DMS53 treated with DMSO at 0.1 percent for 48 hours (cell line): ENCODE measurements around the gene ANKRD49.

Source experiments
- DNase-seq: peaks from one replicate; lab custom pipeline; 2025; ENCODE audit not compliant: unreplicated experiment; lab: John Stamatoyannopoulos, UW

Gene ANKRD49

DNA sequence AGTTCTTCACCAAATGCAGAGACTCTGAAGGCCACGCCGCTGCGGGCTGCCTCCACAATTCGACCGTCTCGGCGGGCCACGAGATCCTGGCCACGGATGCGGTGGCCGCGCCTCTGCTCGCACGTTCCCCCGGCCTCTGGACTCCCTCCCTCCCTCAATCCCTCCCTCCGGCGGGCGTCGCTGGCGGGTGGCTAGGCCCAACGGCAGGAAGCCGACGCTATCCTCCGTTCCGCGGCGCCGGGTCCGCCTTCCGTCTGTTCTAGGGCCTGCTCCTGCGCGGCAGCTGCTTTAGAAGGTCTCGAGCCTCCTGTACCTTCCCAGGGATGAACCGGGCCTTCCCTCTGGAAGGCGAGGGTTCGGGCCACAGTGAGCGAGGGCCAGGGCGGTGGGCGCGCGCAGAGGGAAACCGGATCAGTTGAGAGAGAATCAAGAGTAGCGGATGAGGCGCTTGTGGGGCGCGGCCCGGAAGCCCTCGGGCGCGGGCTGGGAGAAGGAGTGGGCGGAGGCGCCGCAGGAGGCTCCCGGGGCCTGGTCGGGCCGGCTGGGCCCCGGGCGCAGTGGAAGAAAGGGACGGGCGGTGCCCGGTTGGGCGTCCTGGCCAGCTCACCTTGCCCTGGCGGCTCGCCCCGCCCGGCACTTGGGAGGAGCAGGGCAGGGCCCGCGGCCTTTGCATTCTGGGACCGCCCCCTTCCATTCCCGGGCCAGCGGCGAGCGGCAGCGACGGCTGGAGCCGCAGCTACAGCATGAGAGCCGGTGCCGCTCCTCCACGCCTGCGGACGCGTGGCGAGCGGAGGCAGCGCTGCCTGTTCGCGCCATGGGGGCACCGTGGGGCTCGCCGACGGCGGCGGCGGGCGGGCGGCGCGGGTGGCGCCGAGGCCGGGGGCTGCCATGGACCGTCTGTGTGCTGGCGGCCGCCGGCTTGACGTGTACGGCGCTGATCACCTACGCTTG is 50.2 kb downstream of the ANKRD49 start, which contains the start of gene FUT4:
Gene FUT4, plus strand, starts transcription at position 227 of the 951 bp plus-strand sequence. Its CDS starts 213 bp downstream, at position 440.
- peak; percentile 95 for DNase-seq

DNA sequence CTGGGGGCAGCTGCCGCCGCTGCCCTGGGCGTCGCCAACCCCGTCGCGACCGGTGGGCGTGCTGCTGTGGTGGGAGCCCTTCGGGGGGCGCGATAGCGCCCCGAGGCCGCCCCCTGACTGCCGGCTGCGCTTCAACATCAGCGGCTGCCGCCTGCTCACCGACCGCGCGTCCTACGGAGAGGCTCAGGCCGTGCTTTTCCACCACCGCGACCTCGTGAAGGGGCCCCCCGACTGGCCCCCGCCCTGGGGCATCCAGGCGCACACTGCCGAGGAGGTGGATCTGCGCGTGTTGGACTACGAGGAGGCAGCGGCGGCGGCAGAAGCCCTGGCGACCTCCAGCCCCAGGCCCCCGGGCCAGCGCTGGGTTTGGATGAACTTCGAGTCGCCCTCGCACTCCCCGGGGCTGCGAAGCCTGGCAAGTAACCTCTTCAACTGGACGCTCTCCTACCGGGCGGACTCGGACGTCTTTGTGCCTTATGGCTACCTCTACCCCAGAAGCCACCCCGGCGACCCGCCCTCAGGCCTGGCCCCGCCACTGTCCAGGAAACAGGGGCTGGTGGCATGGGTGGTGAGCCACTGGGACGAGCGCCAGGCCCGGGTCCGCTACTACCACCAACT is 51.0 kb downstream of the ANKRD49 start:
- no peak for DNase-seq

DNA sequence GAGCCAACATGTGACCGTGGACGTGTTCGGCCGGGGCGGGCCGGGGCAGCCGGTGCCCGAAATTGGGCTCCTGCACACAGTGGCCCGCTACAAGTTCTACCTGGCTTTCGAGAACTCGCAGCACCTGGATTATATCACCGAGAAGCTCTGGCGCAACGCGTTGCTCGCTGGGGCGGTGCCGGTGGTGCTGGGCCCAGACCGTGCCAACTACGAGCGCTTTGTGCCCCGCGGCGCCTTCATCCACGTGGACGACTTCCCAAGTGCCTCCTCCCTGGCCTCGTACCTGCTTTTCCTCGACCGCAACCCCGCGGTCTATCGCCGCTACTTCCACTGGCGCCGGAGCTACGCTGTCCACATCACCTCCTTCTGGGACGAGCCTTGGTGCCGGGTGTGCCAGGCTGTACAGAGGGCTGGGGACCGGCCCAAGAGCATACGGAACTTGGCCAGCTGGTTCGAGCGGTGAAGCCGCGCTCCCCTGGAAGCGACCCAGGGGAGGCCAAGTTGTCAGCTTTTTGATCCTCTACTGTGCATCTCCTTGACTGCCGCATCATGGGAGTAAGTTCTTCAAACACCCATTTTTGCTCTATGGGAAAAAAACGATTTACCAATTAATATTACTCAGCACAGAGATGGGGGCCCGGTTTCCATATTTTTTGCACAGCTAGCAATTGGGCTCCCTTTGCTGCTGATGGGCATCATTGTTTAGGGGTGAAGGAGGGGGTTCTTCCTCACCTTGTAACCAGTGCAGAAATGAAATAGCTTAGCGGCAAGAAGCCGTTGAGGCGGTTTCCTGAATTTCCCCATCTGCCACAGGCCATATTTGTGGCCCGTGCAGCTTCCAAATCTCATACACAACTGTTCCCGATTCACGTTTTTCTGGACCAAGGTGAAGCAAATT is 51.7 kb downstream of the ANKRD49 start:
- no peak for DNase-seq

DNA sequence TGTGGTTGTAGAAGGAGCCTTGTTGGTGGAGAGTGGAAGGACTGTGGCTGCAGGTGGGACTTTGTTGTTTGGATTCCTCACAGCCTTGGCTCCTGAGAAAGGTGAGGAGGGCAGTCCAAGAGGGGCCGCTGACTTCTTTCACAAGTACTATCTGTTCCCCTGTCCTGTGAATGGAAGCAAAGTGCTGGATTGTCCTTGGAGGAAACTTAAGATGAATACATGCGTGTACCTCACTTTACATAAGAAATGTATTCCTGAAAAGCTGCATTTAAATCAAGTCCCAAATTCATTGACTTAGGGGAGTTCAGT is 52.3 kb downstream of the ANKRD49 start:
- no peak for DNase-seq

DNA sequence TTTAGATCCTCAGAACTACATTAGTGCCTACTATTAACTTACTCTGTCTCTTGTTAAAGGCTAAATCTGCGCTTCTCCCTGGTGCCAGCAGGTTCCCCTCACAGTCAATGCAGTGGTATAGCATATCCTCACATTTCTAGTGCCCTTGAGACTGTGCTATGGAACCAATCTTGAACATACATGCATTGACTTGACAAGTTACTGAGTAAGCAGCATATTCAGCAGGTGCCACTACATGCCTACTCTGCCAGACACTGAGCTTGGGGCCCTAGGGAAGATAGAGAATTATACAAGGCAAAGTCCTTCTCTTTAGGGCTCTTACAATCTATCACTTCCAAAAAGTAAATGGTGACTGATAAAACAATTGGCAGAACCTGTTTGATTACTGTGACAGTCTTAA is 53.1 kb downstream of the ANKRD49 start:
- DNase-seq = no peak

DNA sequence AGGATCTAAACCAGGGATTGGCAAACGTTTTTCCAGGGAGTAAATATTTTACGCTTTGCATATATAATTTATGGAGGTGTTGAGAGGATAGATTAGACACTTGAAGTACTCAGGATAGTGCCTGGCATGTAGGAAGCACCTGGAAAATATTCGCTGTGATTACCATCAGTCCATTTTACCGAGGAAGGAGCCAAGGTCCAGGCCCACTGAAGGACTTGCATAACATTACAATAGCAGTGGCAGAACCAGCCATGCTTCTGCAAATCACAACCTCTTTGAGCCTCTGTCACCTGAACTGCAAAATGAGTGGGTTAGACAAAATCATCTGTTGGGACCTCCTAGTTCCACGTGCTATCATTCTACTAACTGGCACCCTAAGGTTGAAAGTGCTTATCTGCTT is 55.4 kb downstream of the ANKRD49 start:
- DNase-seq = no peak
